Measurements from ENCODE around the gene POLR2B.
"Not testable (repeated sequence)": the region's sequence is repeated elsewhere in the genome, so short reads cannot be mapped to it uniquely, and the experiment has no call there.

The POLR2B gene

GRCh38 chr4:56939826-56940225, 38.9 kb upstream of the POLR2B start:
- not testable (repeated sequence) for DNase-seq; H3K4me3 ChIP-seq (ENCODE audit: insufficient read depth in 1 of 2, low read depth in 1 of 2, low read length in 2 of 2)

GRCh38 chr4:56940403-56940802, 38.3 kb upstream of the POLR2B start:
- H3K27ac ChIP-seq (ENCODE audit: low read length, poor library complexity, severe bottlenecking), result no peak overlapping the region
- no peaks in the 10 kb centered on the region for H3K27me3 ChIP-seq (ENCODE audit: control insufficient read depth in 1 of 2, insufficient read depth in 1 of 2, low read length in 2 of 2)
- peaks cover 13 to 18% of the 10 kb centered on the region in 2 experiments for H3K36me3 ChIP-seq (ENCODE audit: control insufficient read depth in 1 of 2, insufficient read depth in 2 of 2, low read depth in 1 of 2, low read length in 2 of 2)
- H2BK5ac ChIP-seq (ENCODE audit: low read depth, low read length, poor library complexity, severe bottlenecking), result no peak overlapping the region
- H3K4me1 ChIP-seq (ENCODE audit: control insufficient read depth, insufficient read depth, low read depth, low read length), result peaks cover 7% of the 10 kb centered on the region
- no peak overlapping the region for H3K23ac ChIP-seq (ENCODE audit: low read length in 2 of 2)
- no peak overlapping the region for H2BK15ac ChIP-seq (ENCODE audit: low read depth, poor library complexity, severe bottlenecking)
- H3K4ac ChIP-seq (ENCODE audit: low read depth in 1 of 2, low read length in 2 of 2), result no peak overlapping the region
- no peak overlapping the region for H4K91ac ChIP-seq (ENCODE audit: low read length)
- H3K18ac ChIP-seq (ENCODE audit: low read depth in 1 of 2, low read length in 2 of 2), result no peak overlapping the region
- H3K4me2 ChIP-seq (ENCODE audit: low read length, poor library complexity, severe bottlenecking), result no peak overlapping the region
- H3K9ac ChIP-seq (ENCODE audit: low read length), result no peak overlapping the region
- H3K9me3 ChIP-seq (ENCODE audit: control insufficient read depth, low read length), result no peaks in the 10 kb centered on the region
- H3K4me3 ChIP-seq (ENCODE audit: insufficient read depth in 1 of 2, low read depth in 1 of 2, low read length in 2 of 2), result no peak overlapping the region
- no peak overlapping the region for H2AK5ac ChIP-seq (ENCODE audit: low read length, severe bottlenecking)
- H3K79me1 ChIP-seq (replicated peaks; ENCODE audit: low read length, poor library complexity, severe bottlenecking), result peaks cover 2% of the 10 kb centered on the region
- H2BK120ac ChIP-seq (ENCODE audit: low read depth, low read length), result no peak overlapping the region
- H4K8ac ChIP-seq (ENCODE audit: low read length), result no peak overlapping the region
- 99% methylated on average over 12 of the region's 12 CpGs for WGBS
- no peak overlapping the region for H2AFZ ChIP-seq (ENCODE audit: low read depth, low read length)
- H2BK12ac ChIP-seq (ENCODE audit: low read length in 2 of 2), result no peak overlapping the region
- no peak for DNase-seq
- no peak overlapping the region for H3K14ac ChIP-seq (ENCODE audit: low read length in 2 of 2)

More at GRCh38 chr4:56939826-56940225, 38.9 kb upstream of the POLR2B start:
- not testable (repeated sequence) for H3K18ac ChIP-seq (ENCODE audit: low read depth in 1 of 2, low read length in 2 of 2); H3K79me1 ChIP-seq (replicated peaks; ENCODE audit: low read length, poor library complexity, severe bottlenecking); H2AFZ ChIP-seq (ENCODE audit: low read depth, low read length); H3K27me3 ChIP-seq (ENCODE audit: control insufficient read depth in 1 of 2, insufficient read depth in 1 of 2, low read length in 2 of 2); H3K27ac ChIP-seq (ENCODE audit: low read length, poor library complexity, severe bottlenecking); H3K14ac ChIP-seq (ENCODE audit: low read length in 2 of 2); H3K4ac ChIP-seq (ENCODE audit: low read depth in 1 of 2, low read length in 2 of 2); H3K9me3 ChIP-seq (ENCODE audit: control insufficient read depth, low read length); H3K4me1 ChIP-seq (ENCODE audit: control insufficient read depth, insufficient read depth, low read depth, low read length); H2BK5ac ChIP-seq (ENCODE audit: low read depth, low read length, poor library complexity, severe bottlenecking); H3K23ac ChIP-seq (ENCODE audit: low read length in 2 of 2); H3K4me2 ChIP-seq (ENCODE audit: low read length, poor library complexity, severe bottlenecking); H2BK120ac ChIP-seq (ENCODE audit: low read depth, low read length); H2AK5ac ChIP-seq (ENCODE audit: low read length, severe bottlenecking); H4K91ac ChIP-seq (ENCODE audit: low read length); H3K9ac ChIP-seq (ENCODE audit: low read length); H4K8ac ChIP-seq (ENCODE audit: low read length); H2BK15ac ChIP-seq (ENCODE audit: low read depth, poor library complexity, severe bottlenecking); H2BK12ac ChIP-seq (ENCODE audit: low read length in 2 of 2)
- H3K36me3 ChIP-seq (ENCODE audit: control insufficient read depth in 1 of 2, insufficient read depth in 2 of 2, low read depth in 1 of 2, low read length in 2 of 2), result peaks cover 13 to 18% of the 10 kb centered on the region in 2 experiments
- WGBS, result 98% methylated on average over 12 of the region's 14 CpGs

- Histone ChIP-seq H2BK120ac (ENCODE audit: low read depth, low read length) (no peak overlapping the region), H2AFZ (ENCODE audit: low read depth, low read length) (no peak overlapping the region), H3K23ac (ENCODE audit: low read length in 2 of 2) (no peak overlapping the region), H3K27ac (ENCODE audit: low read length, poor library complexity, severe bottlenecking) (no peak overlapping the region), H4K8ac (ENCODE audit: low read length) (no peak overlapping the region), H2BK12ac (ENCODE audit: low read length in 2 of 2) (no peak overlapping the region), H2BK15ac (ENCODE audit: low read depth, poor library complexity, severe bottlenecking) (no peak overlapping the region), H4K91ac (ENCODE audit: low read length) (no peak overlapping the region), H3K9me3 (ENCODE audit: control insufficient read depth, low read length) (no peaks in the 10 kb centered on the region), H3K4me1 (ENCODE audit: control insufficient read depth, insufficient read depth, low read depth, low read length) (peaks cover 7% of the 10 kb centered on the region), H3K9ac (ENCODE audit: low read length) (no peak overlapping the region), H3K4me2 (ENCODE audit: low read length, poor library complexity, severe bottlenecking) (no peak overlapping the region), H3K79me1 (replicated peaks; ENCODE audit: low read length, poor library complexity, severe bottlenecking) (peaks cover 2% of the 10 kb centered on the region), H3K18ac (ENCODE audit: low read depth in 1 of 2, low read length in 2 of 2) (no peak overlapping the region), H3K4ac (ENCODE audit: low read depth in 1 of 2, low read length in 2 of 2) (no peak overlapping the region), H2AK5ac (ENCODE audit: low read length, severe bottlenecking) (no peak overlapping the region), H2BK5ac (ENCODE audit: low read depth, low read length, poor library complexity, severe bottlenecking) (no peak overlapping the region), H3K14ac (ENCODE audit: low read length in 2 of 2) (no peak overlapping the region), H3K36me3 (ENCODE audit: control insufficient read depth in 1 of 2, insufficient read depth in 2 of 2, low read depth in 1 of 2, low read length in 2 of 2) (peaks cover 13 to 18% of the 10 kb centered on the region in 2 experiments), H3K27me3 (ENCODE audit: control insufficient read depth in 1 of 2, insufficient read depth in 1 of 2, low read length in 2 of 2) (no peaks in the 10 kb centered on the region), H3K4me3 (ENCODE audit: insufficient read depth in 1 of 2, low read depth in 1 of 2, low read length in 2 of 2) (no peak overlapping the region)
- DNase-seq, result no peak
Measured at GRCh38 chr4:56940971-56941370, 37.7 kb upstream of the POLR2B start.

GRCh38 chr4:56941403-56941802, 37.3 kb upstream of the POLR2B start:
- no peak for DNase-seq
- H2BK15ac ChIP-seq (ENCODE audit: low read depth, poor library complexity, severe bottlenecking), result no peak overlapping the region
- no peak overlapping the region for H2AK5ac ChIP-seq (ENCODE audit: low read length, severe bottlenecking)
- no peak overlapping the region for H3K4me3 ChIP-seq (ENCODE audit: insufficient read depth in 1 of 2, low read depth in 1 of 2, low read length in 2 of 2)
- H3K23ac ChIP-seq (ENCODE audit: low read length in 2 of 2), result no peak overlapping the region
- H3K27me3 ChIP-seq (ENCODE audit: control insufficient read depth in 1 of 2, insufficient read depth in 1 of 2, low read length in 2 of 2), result no peaks in the 10 kb centered on the region
- H2BK12ac ChIP-seq (ENCODE audit: low read length in 2 of 2), result no peak overlapping the region
- no peak overlapping the region for H2BK120ac ChIP-seq (ENCODE audit: low read depth, low read length)
- peaks cover 13 to 17% of the 10 kb centered on the region in 2 experiments for H3K36me3 ChIP-seq (ENCODE audit: control insufficient read depth in 1 of 2, insufficient read depth in 2 of 2, low read depth in 1 of 2, low read length in 2 of 2)
- H3K9ac ChIP-seq (ENCODE audit: low read length), result no peak overlapping the region
- no peak overlapping the region for H3K14ac ChIP-seq (ENCODE audit: low read length in 2 of 2)
- no peak overlapping the region for H2AFZ ChIP-seq (ENCODE audit: low read depth, low read length)
- no peak overlapping the region for H2BK5ac ChIP-seq (ENCODE audit: low read depth, low read length, poor library complexity, severe bottlenecking)
- no peak overlapping the region for H3K4ac ChIP-seq (ENCODE audit: low read depth in 1 of 2, low read length in 2 of 2)
- peaks cover 6% of the 10 kb centered on the region for H3K4me1 ChIP-seq (ENCODE audit: control insufficient read depth, insufficient read depth, low read depth, low read length)
- H3K79me1 ChIP-seq (replicated peaks; ENCODE audit: low read length, poor library complexity, severe bottlenecking), result peaks cover 1% of the 10 kb centered on the region
- no peaks in the 10 kb centered on the region for H3K9me3 ChIP-seq (ENCODE audit: control insufficient read depth, low read length)
- H3K4me2 ChIP-seq (ENCODE audit: low read length, poor library complexity, severe bottlenecking), result no peak overlapping the region
- no peak overlapping the region for H4K91ac ChIP-seq (ENCODE audit: low read length)
- H3K27ac ChIP-seq (ENCODE audit: low read length, poor library complexity, severe bottlenecking), result no peak overlapping the region
- no peak overlapping the region for H4K8ac ChIP-seq (ENCODE audit: low read length)
- H3K18ac ChIP-seq (ENCODE audit: low read depth in 1 of 2, low read length in 2 of 2), result no peak overlapping the region
- no CpG with 5 or more reads among the region's 3 CpGs for WGBS
